NCI-H446 treated with DMSO at 0.1 percent for 48 hours (cell line): Measurements from ENCODE around the gene LRRC8D.
"Not testable (repeated sequence)": the region's sequence is repeated elsewhere in the genome, so short reads cannot be mapped to it uniquely, and the experiment has no call there.

ENCODE experiments used
- DNase-seq: peaks from one replicate; lab custom pipeline; 2025; lab: John Stamatoyannopoulos, UW

LRRC8D gene

DNA sequence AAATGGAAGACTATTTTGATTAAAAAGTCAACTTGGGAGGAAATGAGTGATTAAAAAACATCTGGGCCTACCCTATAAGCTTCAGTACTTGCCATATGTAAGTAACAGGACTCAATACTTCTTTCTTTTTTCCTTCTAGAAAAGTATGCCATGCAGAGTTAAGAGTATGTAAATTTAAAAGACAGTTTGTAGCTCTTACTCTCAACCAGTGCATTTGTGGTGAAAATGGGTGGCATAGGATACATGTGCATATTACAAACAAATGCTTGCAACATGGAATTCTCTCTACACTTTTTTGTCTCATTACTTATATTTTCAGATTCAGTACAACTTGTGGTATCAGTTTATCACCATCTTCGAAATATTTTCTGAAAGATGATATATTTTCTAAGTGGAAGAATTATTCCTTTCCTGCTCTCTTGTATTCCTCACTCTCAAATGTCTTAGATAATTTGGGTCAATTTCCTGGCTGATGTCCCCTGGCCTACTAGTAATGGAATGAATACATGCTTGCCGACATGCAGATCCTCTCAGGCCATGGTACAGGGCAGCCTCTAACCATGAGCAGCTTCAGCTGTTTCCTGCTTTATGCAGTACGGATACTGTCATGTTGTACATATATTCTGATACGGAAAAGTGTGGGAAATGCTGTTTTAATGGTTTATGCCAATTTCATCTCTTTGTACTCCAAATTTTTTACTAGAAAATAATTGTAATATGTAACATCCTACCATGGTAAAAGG, 92.7 kb downstream of the LRRC8D start:
- DNase-seq, result no peak

DNA sequence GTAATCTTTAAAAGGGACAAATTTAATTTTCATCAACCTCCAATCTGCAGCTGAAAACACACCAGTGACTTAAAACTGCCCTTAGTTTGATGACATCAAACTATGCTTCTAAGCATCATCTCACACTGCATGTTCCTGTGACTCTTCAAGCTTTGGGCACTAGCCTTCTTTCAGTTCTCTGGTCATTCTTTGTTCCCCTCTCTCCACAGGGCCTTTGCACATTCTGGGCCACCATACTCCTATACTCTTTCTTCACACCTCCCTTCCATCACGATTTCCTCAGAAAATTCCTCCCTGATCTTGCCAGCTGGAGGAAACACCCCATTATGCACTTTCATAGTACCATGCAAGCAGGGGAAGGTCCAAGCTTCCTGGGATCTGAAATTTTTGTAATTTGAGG, 96.5 kb downstream of the LRRC8D start:
- no peak for DNase-seq

DNA sequence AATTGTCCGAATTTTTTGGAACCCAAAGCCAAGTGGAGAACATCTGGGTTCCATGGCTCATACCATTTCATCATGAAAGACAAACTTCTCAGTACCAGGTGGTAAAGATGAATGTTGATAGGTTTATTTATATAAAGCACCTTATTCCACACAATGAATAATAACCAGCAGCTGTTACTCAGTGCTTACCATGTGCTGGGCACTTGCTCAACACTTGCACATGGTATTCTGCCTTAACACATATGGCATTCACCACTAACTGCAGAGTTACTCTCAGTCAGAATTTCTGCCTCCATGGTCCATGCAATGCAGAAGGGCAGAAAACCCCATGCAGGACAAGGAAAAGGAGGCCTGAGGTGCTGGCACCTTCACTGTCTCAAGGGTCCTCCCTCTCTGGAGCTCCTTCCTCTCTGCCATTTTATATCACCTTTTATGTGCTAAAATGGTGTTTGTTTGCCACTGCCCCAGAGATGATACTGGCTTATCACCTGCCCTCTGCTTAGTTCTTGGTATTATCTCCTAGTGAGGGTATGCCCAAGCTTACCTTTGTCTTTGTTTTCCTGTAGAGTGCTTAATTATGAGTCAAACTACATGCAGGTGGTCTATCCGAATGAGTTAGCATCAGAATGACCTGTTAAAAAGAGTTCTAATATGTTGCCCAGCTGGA, 97.4 kb downstream of the LRRC8D start:
- peak; percentile 6 for DNase-seq

DNA sequence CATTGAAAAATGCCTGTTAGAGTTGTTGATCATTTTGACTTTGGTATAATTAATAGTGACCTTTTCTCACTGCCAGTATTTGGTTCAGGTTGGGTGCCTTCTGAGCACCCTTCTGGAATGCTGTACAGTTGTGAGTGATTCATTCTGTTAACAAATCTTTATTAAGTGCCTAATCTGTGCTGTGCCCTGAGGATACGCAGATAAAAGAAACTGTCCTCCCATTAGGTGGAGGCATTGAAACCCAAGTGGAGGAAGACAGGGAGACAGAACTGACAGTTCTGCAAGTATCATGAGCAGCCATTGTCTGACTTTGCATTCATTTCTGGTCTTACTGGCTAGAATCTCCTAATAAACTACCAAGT, 97.9 kb downstream of the LRRC8D start:
- no peak for DNase-seq

DNA sequence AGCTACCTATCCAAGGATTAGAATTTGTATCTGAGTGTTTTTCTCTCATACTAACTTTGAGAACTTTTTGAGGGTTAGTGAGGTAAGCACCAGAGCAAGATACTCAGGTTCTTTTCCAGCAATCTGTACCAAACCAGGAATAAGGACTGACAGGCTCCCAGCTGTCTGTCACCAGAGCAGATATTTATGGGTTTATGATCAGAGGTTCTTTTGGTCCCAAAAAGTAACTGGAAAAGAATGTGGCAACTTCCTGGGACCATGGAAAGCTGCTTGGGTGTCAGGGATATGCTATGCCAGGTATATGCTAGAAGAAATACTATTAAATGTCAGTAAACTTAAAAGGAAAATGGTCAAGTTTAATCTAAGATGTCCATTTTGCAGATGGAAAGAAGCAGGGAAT, 98.3 kb downstream of the LRRC8D start:
- DNase-seq, result no peak

DNA sequence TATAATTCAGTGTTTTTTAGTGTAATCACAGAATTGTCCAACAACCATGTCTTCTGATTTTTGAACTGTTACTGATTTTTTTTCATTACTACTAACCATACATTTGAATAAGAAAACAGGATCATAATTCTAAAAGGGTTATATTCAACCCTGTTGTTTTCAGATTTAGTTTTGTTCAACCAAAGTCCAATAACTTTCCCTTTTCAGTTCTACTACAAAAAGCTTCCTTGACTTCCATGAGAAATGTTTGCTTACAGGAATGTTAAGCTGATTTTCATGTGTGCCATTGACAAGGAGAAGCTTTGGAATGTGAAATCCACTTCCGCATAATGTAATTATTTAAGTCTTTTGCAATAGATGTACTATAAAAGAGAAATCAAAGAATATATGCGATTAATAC, 102.1 kb downstream of the LRRC8D start:
- DNase-seq, result no peak

DNA sequence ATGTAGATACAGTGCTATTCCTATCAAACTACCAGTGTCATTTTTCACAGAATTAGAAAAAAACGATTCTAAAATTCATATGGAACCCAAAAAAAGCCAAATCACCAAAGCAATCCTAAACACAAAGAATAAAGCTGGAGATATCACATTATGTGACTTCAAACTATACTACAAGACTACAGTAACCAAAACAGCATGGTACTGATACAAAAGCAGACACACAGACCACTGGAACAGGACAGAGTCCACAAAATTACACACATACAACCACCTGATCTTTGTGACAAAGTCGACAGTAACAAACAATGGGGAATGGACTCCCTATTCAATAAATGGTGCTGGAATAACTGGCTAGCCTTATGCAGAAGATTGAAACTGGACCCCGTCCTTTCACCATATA, 102.7 kb downstream of the LRRC8D start:
- DNase-seq, result no peak

DNA sequence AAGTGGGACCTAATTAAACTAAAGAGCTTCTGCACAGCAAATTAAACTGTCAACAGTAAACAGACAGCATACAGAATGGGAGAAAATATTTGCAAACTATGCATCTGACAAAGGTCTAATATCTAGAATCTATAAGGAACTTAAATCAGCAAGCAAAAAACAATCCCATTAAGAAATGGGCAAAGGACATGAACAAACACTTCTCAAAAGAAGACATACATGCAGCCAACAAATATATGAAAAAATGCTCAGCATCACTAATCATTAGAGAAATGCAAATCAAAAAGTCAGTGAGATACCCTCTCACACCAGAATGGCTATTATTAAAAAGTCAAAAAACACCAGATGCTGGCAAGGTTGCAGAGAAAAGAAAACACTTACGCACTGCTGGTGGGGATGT, 103.2 kb downstream of the LRRC8D start:
- not testable (repeated sequence) for DNase-seq

DNA sequence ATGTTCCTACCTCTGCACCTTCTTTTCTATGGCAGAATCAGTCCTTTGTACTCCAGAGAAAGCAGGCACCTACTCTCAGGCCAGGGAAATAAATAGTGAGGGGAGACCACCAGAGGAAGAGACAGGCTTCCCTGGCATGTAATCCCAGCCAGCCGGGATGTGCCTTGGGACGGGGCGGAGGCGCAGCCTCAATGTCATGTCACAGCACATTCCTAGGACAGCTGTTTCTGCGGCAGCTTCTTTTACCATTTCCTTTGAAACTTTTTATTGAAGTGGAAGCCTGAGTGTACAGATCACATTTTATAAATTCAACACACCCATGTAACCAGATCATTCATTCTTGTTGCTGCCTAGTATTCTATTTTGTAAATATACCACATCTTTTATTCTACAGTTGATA, 106.2 kb downstream of the LRRC8D start:
- no peak for DNase-seq

DNA sequence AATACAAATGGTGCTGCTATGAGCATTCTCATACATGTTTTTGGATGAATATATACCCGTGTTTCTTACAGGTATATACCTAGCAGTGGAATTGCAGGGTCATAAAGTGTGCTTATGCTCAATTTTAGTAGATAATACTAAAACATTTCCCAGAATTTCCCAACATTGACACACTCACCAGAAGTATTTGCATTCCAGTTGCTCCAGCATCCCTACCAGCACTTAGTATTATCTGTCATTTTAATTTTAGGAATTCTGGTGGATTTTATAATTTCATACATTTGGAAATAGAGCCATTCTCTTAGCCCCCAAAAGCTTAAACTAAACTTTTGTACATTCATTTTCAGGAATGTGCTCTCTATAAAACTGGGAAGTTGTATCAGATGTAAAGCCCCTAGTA, 106.6 kb downstream of the LRRC8D start:
- DNase-seq, result no peak

DNA sequence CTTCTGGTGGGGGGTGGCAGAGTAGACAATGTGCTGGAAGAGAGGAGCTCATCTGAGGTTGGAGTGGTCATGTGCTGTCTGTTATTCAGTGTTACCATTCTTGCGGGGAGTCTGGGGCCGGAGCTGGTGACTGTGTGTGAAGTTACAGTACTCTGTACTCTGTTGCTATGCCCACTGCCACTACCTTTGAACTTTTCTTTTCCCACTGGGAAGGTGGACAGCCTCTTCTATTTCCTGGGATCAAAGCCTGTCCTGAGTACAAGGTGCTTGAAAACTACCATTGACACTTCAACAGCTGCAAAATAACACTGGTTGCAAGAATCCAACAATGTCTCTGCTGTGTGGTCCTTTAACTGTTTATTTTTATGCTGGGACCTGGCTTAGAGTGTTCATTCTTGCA, 107.7 kb downstream of the LRRC8D start:
- DNase-seq, result no peak

DNA sequence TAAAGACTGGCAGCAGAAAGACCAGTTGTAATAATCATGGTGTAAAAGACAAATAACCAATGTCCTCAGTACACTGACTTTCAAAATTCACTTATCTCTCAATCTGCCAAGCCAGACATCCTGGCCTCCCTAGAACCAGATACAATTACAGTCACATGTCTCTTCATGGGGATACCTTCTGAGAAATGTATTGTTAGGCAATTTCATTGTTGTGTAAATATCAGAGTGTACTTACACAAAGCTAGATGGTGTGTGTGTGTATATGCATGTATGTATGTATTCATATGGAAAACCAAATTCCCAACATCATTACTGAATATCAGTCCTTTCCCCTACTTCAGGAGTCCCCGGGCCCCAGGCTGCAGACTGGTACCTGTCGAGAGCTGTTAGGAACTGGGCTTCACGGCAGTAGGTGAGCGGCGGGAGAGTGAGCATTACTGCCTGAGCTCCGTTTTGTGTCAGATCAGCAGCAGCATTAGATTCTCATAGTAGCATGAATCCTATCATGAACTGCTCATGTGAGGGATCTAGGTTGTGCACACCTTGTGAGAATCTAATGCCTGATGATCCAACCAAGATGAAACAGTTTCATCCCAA, 108.7 kb downstream of the LRRC8D start:
- no peak for DNase-seq

DNA sequence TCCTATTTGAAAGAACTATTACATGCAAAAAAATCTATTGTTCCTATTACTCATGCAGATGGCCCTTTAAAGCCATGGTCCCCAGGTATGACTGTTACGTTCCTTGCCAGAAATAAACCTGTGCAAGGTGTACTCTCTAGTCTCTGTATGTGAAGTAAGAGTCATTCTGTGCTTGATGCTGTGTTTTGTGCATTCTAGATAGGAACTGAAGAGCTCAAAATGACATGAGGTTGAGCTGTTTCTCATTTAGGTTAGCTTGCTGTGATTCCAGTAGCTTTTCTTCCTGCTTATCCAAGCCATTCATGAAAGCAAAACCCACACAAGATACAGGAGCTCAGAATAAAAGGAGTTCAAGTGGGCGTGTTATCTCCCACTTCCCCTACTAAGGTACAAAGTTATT, 109.7 kb downstream of the LRRC8D start:
- DNase-seq, result no peak

DNA sequence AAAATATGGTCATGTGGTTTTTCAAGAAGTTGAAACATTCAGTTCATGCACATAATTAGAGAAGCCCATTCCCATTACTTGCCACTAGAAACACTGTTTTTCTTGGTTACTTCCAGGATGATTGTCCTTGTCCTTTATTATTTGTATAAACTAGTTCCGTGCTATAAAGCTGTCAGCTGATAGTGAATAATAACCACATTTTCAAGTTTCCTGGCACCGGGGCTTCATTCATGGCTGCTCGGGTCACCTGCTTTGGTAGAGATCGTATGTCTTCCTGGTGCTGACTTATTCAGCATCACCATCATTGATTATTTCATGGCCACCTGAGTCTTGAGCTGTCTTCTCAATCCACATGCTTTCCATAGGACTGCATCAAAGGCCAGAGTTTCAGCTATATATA, 111.1 kb downstream of the LRRC8D start:
- no peak for DNase-seq

DNA sequence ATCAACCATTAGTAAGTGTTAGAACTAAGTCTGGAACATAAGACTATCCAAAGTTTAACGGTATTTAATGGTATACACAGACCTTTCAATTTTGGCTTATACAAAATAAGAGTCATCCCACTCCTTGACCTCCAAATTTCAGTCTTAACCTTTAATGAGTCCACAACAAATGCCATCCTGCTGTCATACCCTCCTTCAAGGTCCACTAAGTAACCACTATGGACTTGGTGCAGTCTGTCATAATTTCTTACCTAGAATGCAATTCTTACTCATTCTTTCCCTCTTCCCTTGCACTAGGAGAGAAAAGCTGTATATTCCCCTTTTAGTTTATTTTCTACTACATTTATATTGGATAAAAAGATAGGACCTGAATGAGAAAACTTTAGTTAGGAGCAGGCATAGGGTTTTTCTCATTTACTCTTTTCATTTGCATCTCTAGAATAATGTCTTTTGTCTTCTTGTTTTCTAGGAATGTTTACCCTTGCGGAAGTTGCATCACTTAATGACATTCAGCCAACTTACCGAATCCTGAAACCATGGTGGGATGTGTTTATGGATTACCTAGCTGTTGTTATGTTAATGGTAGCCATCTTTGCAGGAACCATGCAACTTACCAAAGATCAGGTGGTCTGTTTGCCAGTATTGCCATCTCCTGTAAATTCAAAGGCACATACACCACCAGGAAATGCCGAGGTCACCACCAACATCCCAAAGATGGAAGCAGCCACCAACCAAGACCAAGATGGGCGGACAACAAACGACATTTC, 111.9 kb downstream of the LRRC8D start:
- no peak for DNase-seq

DNA sequence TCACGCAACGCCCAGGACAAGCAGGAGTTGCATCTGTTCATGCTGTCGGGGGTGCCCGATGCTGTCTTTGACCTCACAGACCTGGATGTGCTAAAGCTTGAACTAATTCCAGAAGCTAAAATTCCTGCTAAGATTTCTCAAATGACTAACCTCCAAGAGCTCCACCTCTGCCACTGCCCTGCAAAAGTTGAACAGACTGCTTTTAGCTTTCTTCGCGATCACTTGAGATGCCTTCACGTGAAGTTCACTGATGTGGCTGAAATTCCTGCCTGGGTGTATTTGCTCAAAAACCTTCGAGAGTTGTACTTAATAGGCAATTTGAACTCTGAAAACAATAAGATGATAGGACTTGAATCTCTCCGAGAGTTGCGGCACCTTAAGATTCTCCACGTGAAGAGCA, 113.6 kb downstream of the LRRC8D start:
- DNase-seq, result no peak

DNA sequence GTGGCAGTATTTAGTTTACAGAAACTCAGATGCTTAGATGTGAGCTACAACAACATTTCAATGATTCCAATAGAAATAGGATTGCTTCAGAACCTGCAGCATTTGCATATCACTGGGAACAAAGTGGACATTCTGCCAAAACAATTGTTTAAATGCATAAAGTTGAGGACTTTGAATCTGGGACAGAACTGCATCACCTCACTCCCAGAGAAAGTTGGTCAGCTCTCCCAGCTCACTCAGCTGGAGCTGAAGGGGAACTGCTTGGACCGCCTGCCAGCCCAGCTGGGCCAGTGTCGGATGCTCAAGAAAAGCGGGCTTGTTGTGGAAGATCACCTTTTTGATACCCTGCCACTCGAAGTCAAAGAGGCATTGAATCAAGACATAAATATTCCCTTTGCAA, 114.4 kb downstream of the LRRC8D start:
- DNase-seq, result no peak

DNA sequence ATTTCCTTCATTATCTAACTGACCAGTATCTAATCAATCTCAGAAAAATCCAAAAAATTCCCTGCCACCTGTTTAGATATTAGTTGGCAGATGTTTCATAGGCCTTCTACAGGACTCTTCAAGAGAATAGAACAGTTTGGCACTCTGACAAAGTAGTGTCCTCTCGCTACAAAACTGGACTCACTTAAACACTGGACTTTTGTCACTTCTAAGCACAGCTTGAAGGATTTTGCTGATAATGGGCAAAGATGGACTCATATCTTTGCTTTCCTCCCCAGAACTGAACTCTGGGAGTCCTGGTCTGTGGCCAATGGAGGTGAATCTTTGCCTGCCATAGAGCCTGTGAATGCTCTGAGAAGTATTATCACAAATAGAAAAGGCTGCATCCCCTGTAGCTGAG, 115.9 kb downstream of the LRRC8D start:
- no peak for DNase-seq

DNA sequence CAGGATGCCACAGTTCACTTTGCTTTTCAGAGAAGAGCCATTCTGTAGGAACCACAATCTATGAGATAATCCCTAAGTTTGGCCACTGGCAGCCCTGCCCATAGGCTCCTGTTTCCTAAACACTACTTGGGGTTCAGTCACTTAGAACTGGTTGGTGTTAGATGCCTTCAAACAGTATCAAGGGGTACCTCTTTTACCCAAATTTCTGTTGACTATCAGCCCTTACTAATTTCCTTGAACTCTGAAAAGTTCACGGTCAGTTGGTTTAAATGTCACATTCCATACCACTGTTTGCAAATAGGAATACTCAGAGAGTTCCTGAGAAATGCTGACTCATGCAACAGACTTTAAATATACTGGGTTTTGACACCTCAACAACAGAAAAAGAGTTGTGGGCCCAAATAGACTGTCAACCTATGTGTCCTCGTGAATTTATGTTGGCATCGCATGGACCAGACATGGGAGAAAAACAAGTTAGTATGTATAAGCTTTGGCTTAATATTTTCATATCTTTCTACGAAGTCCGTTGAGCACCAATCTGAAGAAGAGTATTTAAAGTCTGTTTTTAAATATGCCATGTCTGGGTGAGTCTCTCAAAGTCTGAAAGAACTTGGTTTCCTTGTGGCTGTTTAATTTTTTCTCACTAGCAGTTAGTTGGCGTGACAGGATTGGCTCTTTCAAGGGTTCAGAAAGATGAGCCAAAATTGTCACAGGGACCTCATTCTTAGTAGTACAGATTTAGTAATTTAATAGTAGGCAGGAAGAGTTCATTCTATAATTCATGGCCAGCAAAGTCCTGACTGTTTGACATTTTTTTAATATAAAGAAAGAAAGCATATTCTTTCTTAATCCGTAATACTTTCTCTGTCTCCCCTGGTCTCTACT, 117.6 kb downstream of the LRRC8D start:
- no peak for DNase-seq

DNA sequence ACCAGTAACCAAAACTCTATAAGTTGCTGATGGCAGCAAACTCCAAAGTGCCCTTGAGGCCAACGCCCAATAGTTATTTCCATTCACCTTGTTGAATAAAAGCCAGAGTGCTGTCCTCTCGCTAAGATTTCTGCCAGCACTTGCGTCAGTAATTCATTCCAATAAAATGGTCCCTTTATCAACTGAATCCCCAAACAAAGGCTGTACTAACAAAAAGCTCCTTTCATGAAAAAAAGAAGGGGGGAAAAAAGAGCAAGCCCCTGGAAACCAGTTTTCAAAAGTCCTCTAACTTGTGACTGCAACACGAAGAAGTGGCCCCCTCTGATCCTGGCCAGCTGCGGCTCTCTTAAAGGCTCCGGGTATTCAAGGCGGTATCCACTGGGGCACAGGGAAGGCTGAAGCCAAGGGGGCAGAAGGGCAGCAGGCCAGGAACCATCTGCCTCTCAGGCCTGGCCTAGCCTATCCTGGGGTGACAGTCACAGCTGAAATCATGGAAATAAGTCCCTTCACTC, 118.3 kb downstream of the LRRC8D start:
- DNase-seq, result no peak

DNA sequence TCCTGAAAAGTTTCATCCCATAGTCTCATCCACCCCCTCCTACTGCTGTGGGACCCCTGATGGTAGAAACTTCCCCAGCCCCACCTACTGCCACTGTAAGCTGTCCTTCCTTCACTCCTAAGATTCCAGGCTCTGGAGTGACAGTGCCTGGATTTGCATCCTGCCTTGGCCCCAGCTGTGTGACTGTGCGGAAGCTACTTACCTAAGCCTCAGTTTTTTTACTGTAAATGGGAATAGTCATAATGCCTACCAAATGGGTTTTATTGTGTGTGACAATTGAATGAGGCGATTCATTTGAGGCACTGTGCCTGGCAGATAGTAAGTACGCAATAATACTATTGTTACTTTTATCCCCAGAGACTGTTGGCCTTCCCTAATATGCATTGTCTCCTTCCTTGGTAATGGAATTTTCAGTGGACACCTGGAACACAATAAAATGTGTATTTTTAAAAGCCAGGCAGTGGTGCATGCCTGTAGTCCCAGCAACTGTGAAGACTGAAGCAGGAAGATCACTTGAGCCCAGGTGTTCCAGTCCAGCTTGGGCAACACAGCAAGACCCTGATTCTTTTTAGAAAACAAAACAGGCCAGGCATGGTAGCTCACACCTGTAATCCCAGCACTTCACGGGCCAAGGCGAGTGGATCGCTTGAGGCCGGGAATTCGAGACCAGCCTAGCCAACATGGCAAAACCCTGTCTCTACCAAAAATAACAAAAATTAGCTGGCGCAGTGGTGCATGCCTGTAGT, 119.0 kb downstream of the LRRC8D start:
- no peak for DNase-seq
